K562 (cell line): ENCODE measurements around the gene NOP10. TPM values are rescaled to one million over a fixed set of nuclear protein-coding genes. Genes with fewer than 3 reads are reported as not detected.

Experiments used
- BRD4 ChIP-seq: fragments of 200-600 bp; sonication (generic); IDR thresholded peaks from 2 replicates; pipeline ENCODE4 v1.6.1; 2017; ENCODE audit warnings: inconsistent platforms
- CBX2 ChIP-seq: fragments of 200-600 bp; sonication (generic); IDR thresholded peaks from one replicate; pipeline ENCODE4 v1.6.1; 2012; ENCODE audit warnings: mild to moderate bottlenecking, low read length, inconsistent platforms; ENCODE audit not compliant: insufficient read depth, poor library complexity, severe bottlenecking
- CHD4 ChIP-seq: fragments of 200-600 bp; sonication (generic); IDR thresholded peaks from 3 replicates; pipeline ENCODE4 v1.6.1; 2012; ENCODE audit warnings: low read depth, mild to moderate bottlenecking, mixed read lengths, low read length, inconsistent platforms; ENCODE audit not compliant: insufficient read depth, insufficient replicate concordance, poor library complexity, severe bottlenecking
- COPS2 ChIP-seq: fragments of 450-650 bp; conservative IDR thresholded peaks from 2 replicates; pipeline ENCODE4 v1.6.1; 2016; ENCODE audit warnings: mild to moderate bottlenecking, moderate library complexity
- CREBBP ChIP-seq: IDR thresholded peaks from one replicate; pipeline ENCODE4 v1.6.1; 2012; ENCODE audit warnings: low read depth, mild to moderate bottlenecking, control low read depth, inconsistent platforms, low read length
- ESRRA ChIP-seq: fragments of 450-650 bp; IDR thresholded peaks from 2 replicates; pipeline ENCODE4 v1.6.1; 2014; ENCODE audit warnings: low read depth, mild to moderate bottlenecking, moderate library complexity, borderline replicate concordance
- HDAC1 ChIP-seq, 2 experiments: fragments of 450-650 bp; IDR thresholded peaks; 2 replicates each; pipeline ENCODE4 v1.6.1; 2016 to 2017; ENCODE audit warnings: inconsistent platforms in 1 of 2, mild to moderate bottlenecking in 1 of 2, moderate library complexity in 1 of 2
- KAT7 ChIP-seq: sonication (generic); formaldehyde crosslinking; IDR thresholded peaks from 2 replicates; pipeline ENCODE4 v1.8.0; 2022; ENCODE audit warnings: missing genetic modification reagents, mild to moderate bottlenecking, borderline replicate concordance
- KDM1A ChIP-seq, 2 experiments: fragments of 450-650 bp; IDR thresholded peaks; 2 replicates each; pipeline ENCODE4 v1.6.1; 2016; ENCODE audit warnings: mild to moderate bottlenecking in 2 of 2
- PHB2 ChIP-seq: fragments of 450-650 bp; IDR thresholded peaks from 2 replicates; pipeline ENCODE4 v1.6.1; 2017; ENCODE audit warnings: low read depth
- PRMT5 ChIP-seq: sonication (generic); formaldehyde crosslinking; IDR thresholded peaks from 2 replicates; pipeline ENCODE4 v1.5.0; 2020; ENCODE audit warnings: missing genetic modification reagents
- SETDB1 ChIP-seq: IDR thresholded peaks from one replicate; pipeline ENCODE4 v1.6.1; 2012; ENCODE audit warnings: low read length, control low read depth, inconsistent platforms
- SOX6 ChIP-seq: fragments of 450-650 bp; IDR thresholded peaks from 2 replicates; pipeline ENCODE4 v1.6.1; 2014; ENCODE audit warnings: mild to moderate bottlenecking
- TEAD2 ChIP-seq: fragments of 450-650 bp; IDR thresholded peaks from 2 replicates; pipeline ENCODE4 v1.6.1; 2016; ENCODE audit warnings: missing genetic modification characterization, control low read depth, missing compliant biosample characterization
- ZBED1 ChIP-seq: IDR thresholded peaks from 2 replicates; pipeline ENCODE4 v1.6.1; 2014
- polyA plus RNA-seq, 8 experiments: library from polyadenylated mRNA; depleted of rRNA in 4 of 8; stranded (reverse) in 5 of 8; unstranded in 3 of 8; fragments of >200 nt; fragmentation: Nextera tagmentation in 2 of 8; fragmentation: Illumina TruSeq in 1 of 8; extraction: Ambion mirVana in 2 of 8; extraction: Trizol in 1 of 8; gene quantifications; 2 replicates each; pipeline versions ENCODE4 v1.2.1 to v1.2.3, GENCODE V29; 2011 to 2014; ENCODE audit warnings: inconsistent platforms in 1 of 8, missing spikeins in 1 of 8
- total RNA-seq, 7 experiments: library from RNA; depleted of rRNA in 6 of 7; stranded (reverse); fragments of >200 nt in 6 of 7; fragmentation: Illumina TruSeq in 2 of 7; extraction: Trizol in 2 of 7; gene quantifications; 2 replicates each; pipeline versions ENCODE4 v1.2.1 to v1.2.3, GENCODE V29; 2011 to 2021; ENCODE audit warnings: low replicate concordance in 1 of 7
- TF ChIP-seq, protein P1 (sequence below), 2 experiments: fragments of 200-800 bp in 1 of 2; sonication (Bioruptor generic) in 1 of 2; sonication (generic) in 1 of 2; formaldehyde crosslinking in 1 of 2; IDR thresholded peaks in 1 of 2; conservative IDR thresholded peaks in 1 of 2; 2 replicates each; pipeline versions ENCODE4 v1.5.0 to v1.6.1; 2016 to 2020; ENCODE audit warnings: missing compliant biosample characterization in 1 of 2, missing genetic modification characterization in 1 of 2, missing genetic modification reagents in 1 of 2
- TF ChIP-seq, protein P2 (sequence below): conservative IDR thresholded peaks from 2 replicates; pipeline ENCODE4 v1.6.1; 2011; ENCODE audit warnings: low read depth, mild to moderate bottlenecking, low read length; ENCODE audit not compliant: control insufficient read depth
- TF ChIP-seq, protein P3 (sequence below): IDR thresholded peaks from 2 replicates; pipeline ENCODE4 v1.6.1; 2012; ENCODE audit warnings: low read depth, low read length, improper control_type of control experiment, borderline replicate concordance
- TF ChIP-seq, protein P4 (sequence below): fragments of 450-650 bp; IDR thresholded peaks from 2 replicates; pipeline ENCODE4 v1.6.1; 2017; ENCODE audit warnings: antibody characterized with exemption
- TF ChIP-seq, protein P5 (sequence below): fragments of 450-650 bp; IDR thresholded peaks from 2 replicates; pipeline ENCODE4 v1.6.1; 2016; ENCODE audit warnings: missing biosample characterization, missing genetic modification characterization

Gene NOP10
- total and polyA plus RNA-seq, 9 of the 15 experiments (the other 6 are each of a cell fraction or from before 2014, with no cell fraction given), result 250 to 1,663 (median 449) TPM

DNA sequence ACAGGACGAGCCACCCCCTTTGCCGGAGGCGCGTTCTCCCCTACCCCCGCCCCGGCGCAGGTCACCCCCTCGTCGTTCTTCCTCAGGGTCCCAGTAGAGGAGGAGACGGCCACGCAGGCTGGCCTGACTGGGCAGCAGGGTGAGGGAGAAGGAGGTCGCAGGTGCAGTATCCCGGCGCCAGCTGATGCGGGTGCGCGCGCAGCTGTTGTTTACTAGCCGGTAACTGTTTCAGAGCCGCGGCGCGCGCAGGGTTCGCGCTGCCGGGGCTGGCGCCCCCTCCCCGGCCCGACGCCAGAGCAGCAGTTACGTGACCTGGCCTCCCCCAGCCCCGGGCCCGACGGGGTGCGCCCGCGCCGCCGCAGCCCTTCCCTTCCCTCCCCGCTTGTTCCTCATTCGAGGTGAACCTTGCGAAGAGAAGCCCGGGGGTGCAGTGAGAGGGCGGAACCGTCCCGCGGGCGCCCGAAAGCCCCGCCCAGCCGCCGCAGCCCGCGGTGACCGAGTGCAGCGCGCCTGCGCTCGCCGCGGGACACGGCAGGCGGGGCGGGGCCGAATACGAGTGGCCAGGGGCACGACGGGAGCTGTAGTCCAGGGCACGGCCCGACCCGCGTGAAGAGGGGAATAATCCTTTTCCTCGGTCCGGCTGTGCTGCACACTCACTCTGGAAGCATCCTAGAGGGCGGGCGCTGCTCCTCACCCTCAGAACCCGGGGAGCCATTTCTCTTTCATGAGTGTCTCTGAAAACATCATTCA lies 5.2 kb downstream of the NOP10 start, which contains the start of gene SLC12A6 (continued):
- no peak for TF ChIP-seq PRMT5 (CRISPR knock-in tag)
- TF ChIP-seq, protein P1, sequence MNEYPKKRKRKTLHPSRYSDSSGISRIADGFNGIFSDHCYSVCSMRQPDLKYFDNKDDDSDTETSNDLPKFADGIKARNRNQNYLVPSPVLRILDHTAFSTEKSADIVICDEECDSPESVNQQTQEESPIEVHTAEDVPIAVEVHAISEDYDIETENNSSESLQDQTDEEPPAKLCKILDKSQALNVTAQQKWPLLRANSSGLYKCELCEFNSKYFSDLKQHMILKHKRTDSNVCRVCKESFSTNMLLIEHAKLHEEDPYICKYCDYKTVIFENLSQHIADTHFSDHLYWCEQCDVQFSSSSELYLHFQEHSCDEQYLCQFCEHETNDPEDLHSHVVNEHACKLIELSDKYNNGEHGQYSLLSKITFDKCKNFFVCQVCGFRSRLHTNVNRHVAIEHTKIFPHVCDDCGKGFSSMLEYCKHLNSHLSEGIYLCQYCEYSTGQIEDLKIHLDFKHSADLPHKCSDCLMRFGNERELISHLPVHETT (CRISPR knock-in tag; conservative IDR thresholded peaks at IDR 0.05 in 1 of 2, IDR thresholded peaks at IDR 0.05 in 1 of 2), result peak in 1 of 2 experiments; percentile 39; a peak in 1 of 4 replicates
- TF ChIP-seq COPS2, result no peak
- no peak for TF ChIP-seq PHB2
- no peak for TF ChIP-seq CBX2
- no peak for TF ChIP-seq TEAD2 (tag)
- no peak for TF ChIP-seq CREBBP
- TF ChIP-seq, protein P2, sequence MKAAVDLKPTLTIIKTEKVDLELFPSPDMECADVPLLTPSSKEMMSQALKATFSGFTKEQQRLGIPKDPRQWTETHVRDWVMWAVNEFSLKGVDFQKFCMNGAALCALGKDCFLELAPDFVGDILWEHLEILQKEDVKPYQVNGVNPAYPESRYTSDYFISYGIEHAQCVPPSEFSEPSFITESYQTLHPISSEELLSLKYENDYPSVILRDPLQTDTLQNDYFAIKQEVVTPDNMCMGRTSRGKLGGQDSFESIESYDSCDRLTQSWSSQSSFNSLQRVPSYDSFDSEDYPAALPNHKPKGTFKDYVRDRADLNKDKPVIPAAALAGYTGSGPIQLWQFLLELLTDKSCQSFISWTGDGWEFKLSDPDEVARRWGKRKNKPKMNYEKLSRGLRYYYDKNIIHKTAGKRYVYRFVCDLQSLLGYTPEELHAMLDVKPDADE, result peak; percentile 76
- TF ChIP-seq, protein P3, sequence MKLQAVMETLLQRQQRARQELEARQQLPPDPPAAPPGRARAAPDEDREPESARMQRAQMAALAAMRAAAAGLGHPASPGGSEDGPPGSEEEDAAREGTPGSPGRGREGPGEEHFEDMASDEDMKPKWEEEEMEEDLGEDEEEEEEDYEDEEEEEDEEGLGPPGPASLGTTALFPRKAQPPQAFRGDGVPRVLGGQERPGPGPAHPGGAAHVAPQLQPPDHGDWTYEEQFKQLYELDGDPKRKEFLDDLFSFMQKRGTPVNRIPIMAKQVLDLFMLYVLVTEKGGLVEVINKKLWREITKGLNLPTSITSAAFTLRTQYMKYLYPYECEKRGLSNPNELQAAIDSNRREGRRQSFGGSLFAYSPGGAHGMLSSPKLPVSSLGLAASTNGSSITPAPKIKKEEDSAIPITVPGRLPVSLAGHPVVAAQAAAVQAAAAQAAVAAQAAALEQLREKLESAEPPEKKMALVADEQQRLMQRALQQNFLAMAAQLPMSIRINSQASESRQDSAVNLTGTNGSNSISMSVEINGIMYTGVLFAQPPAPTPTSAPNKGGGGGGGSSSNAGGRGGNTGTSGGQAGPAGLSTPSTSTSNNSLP, result no peak
- no peak for TF ChIP-seq BRD4
- peak; percentile 30; the same call in 1 of the 2 replicates for TF ChIP-seq SOX6
- peak; percentile 47; the same call in 1 of the 2 replicates for TF ChIP-seq ESRRA
- no peak for TF ChIP-seq KDM1A (IDR thresholded peaks at IDR 0.05)
- no peak for TF ChIP-seq CHD4
- TF ChIP-seq, protein P4, sequence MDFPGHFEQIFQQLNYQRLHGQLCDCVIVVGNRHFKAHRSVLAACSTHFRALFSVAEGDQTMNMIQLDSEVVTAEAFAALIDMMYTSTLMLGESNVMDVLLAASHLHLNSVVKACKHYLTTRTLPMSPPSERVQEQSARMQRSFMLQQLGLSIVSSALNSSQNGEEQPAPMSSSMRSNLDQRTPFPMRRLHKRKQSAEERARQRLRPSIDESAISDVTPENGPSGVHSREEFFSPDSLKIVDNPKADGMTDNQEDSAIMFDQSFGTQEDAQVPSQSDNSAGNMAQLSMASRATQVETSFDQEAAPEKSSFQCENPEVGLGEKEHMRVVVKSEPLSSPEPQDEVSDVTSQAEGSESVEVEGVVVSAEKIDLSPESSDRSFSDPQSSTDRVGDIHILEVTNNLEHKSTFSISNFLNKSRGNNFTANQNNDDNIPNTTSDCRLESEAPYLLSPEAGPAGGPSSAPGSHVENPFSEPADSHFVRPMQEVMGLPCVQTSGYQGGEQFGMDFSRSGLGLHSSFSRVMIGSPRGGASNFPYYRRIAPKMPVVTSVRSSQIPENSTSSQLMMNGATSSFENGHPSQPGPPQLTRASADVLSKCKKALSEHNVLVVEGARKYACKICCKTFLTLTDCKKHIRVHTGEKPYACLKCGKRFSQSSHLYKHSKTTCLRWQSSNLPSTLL, result no peak
- TF ChIP-seq ZBED1, result no peak
- TF ChIP-seq HDAC1 (IDR thresholded peaks at IDR 0.05), result peak in 1 of 2 experiments; percentile 76; a peak in 2 of 4 replicates
- no peak for TF ChIP-seq KAT7 (CRISPR knock-in tag)
- TF ChIP-seq, protein P5, sequence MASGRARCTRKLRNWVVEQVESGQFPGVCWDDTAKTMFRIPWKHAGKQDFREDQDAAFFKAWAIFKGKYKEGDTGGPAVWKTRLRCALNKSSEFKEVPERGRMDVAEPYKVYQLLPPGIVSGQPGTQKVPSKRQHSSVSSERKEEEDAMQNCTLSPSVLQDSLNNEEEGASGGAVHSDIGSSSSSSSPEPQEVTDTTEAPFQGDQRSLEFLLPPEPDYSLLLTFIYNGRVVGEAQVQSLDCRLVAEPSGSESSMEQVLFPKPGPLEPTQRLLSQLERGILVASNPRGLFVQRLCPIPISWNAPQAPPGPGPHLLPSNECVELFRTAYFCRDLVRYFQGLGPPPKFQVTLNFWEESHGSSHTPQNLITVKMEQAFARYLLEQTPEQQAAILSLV (tag), result no peak
- no peak for TF ChIP-seq SETDB1
